K562 (cell line): ENCODE measurements around the gene CDK5RAP3. TPM values are rescaled to one million over a fixed set of nuclear protein-coding genes. Genes with fewer than 3 reads are reported as not detected.

Source experiments
- ATAC-seq: fragments of 200-7000 bp; cut with Tn5 transposase; 3 replicates; pipeline ENCODE4 v1.9.1; 2020; ENCODE audit warnings: moderate library complexity
- BruUV-seq: library from RNA; stranded (reverse); fragments of 400-500 nt; replicated peaks from 2 replicates; lab custom pipeline; 2021; lab: Mats Ljungman, UMichigan
- CTCF ChIA-PET: fragments of 300-600 bp; formaldehyde crosslinking; extraction: SDS; loops from one replicate; lab custom pipeline; 2021; ENCODE audit warnings: low intra/inter-chr PET ratio; lab: Yijun Ruan, JAX
- POLR2A ChIA-PET: fragments of 300-600, 350-650 bp; sonication (Branson Sonifier 250); formaldehyde crosslinking; extraction: SDS; loops from one replicate; lab custom pipeline; 2021; ENCODE audit warnings: antibody characterized with exemption, inconsistent platforms; lab: Yijun Ruan, JAX
- DNase-seq, 4 experiments: peaks; one replicate each; pipeline versions ENCODE4 v3.0.0 to v3.0.0-alpha.2; 2011 to 2018; ENCODE audit warnings: low spot score in 3 of 4, mixed read lengths in 3 of 4; ENCODE audit errors: extremely low read depth in 1 of 4
- FAIRE-seq: peaks from 2 replicates; lab custom pipeline; 2011; peaks lifted over from hg19 to GRCh38; lab: Jason Lieb, UNC
- H2AFZ ChIP-seq: 2 replicates; pipeline ENCODE4 v1.6.0; 2011; ENCODE audit warnings: low read depth, low read length, control low read depth, inconsistent platforms
- H3K27ac ChIP-seq: fragments of 200-600 bp; 3 replicates; pipeline ENCODE4 v1.8.0; 2011; ENCODE audit warnings: low read depth, mild to moderate bottlenecking, control low read depth, inconsistent platforms, low read length, moderate library complexity, mixed read lengths; ENCODE audit errors: extremely low read depth
- H3K27me3 ChIP-seq, 2 experiments: fragments of 300-600 bp in 1 of 2; 2 replicates in 1 of 2; 3 replicates in 1 of 2; pipeline versions ENCODE4 v1.6.0 to v1.8.0; 2011; ENCODE audit warnings: inconsistent platforms in 2 of 2, low read length in 2 of 2, mild to moderate bottlenecking in 1 of 2, mixed read lengths in 1 of 2, moderate library complexity in 1 of 2; ENCODE audit not compliant: control insufficient read depth in 2 of 2, insufficient read depth in 2 of 2
- H3K36me3 ChIP-seq: fragments of 300-600 bp; 3 replicates; pipeline ENCODE4 v1.8.0; 2011; ENCODE audit warnings: mild to moderate bottlenecking, low read length, inconsistent platforms; ENCODE audit not compliant: control insufficient read depth, insufficient read depth
- H3K4me1 ChIP-seq, 2 experiments: fragments of 200-600 bp in 1 of 2; replicated peaks in 1 of 2; 2 replicates in 1 of 2; 3 replicates in 1 of 2; pipeline versions ENCODE4 v1.5.1 to v1.8.0; 2011; ENCODE audit warnings: inconsistent platforms in 2 of 2, low read length in 2 of 2, mild to moderate bottlenecking in 1 of 2, mixed read lengths in 1 of 2, moderate library complexity in 1 of 2; ENCODE audit not compliant: control insufficient read depth in 2 of 2, insufficient read depth in 2 of 2
- H3K4me2 ChIP-seq: 2 replicates; pipeline ENCODE4 v1.6.1; 2011; ENCODE audit warnings: low read length, control low read depth, inconsistent platforms, mixed read lengths; ENCODE audit not compliant: insufficient read depth
- H3K4me3 ChIP-seq: fragments of 200-600 bp; sonication (generic), shearing (Covaris generic); 2 replicates; pipeline ENCODE4 v1.5.1; 2016; ENCODE audit warnings: control low read depth, inconsistent platforms
- H3K79me2 ChIP-seq: fragments of 200-600 bp; 3 replicates; pipeline ENCODE4 v1.8.0; 2011; ENCODE audit warnings: low read length, inconsistent platforms; ENCODE audit not compliant: control insufficient read depth, insufficient read depth
- H3K9ac ChIP-seq, 2 experiments: 2 replicates each; pipeline versions ENCODE4 v1.6.0 to v1.6.1; 2011; ENCODE audit warnings: low read depth in 2 of 2, low read length in 2 of 2, control low read depth in 1 of 2, inconsistent platforms in 1 of 2, mild to moderate bottlenecking in 1 of 2, mixed read lengths in 1 of 2; ENCODE audit not compliant: insufficient read depth in 1 of 2
- H3K9me1 ChIP-seq: one replicate; pipeline ENCODE4 v1.6.0; 2011; ENCODE audit warnings: inconsistent platforms, mild to moderate bottlenecking, low read length, moderate library complexity; ENCODE audit not compliant: control insufficient read depth, insufficient read depth
- H3K9me3 ChIP-seq: replicated peaks from 2 replicates; pipeline ENCODE4 v1.5.1; 2011; ENCODE audit warnings: low read depth, low read length, inconsistent platforms; ENCODE audit not compliant: control insufficient read depth, insufficient read depth
- H4K20me1 ChIP-seq: replicated peaks from 2 replicates; pipeline ENCODE4 v1.6.1; 2011; ENCODE audit warnings: low read length, inconsistent platforms, mixed read lengths; ENCODE audit not compliant: control insufficient read depth, insufficient read depth
- ATF6 ChIP-seq: sonication (generic); formaldehyde crosslinking; IDR thresholded peaks from 2 replicates; pipeline ENCODE4 v1.4.0; 2020; ENCODE audit warnings: mild to moderate bottlenecking, missing genetic modification reagents
- BRD4 ChIP-seq: fragments of 200-600 bp; sonication (generic); IDR thresholded peaks from 2 replicates; pipeline ENCODE4 v1.6.1; 2017; ENCODE audit warnings: inconsistent platforms
- C11orf30 ChIP-seq: fragments of 450-650 bp; IDR thresholded peaks from 2 replicates; pipeline ENCODE4 v1.6.1; 2016; ENCODE audit warnings: low read depth, mild to moderate bottlenecking
- EGR1 ChIP-seq: fragments of 450-650 bp; conservative IDR thresholded peaks from 2 replicates; pipeline ENCODE4 v1.6.1; 2017; ENCODE audit warnings: mild to moderate bottlenecking
- RBM14 ChIP-seq: fragments of 200-400 bp; formaldehyde crosslinking; IDR thresholded peaks from 2 replicates; pipeline ENCODE4 v1.6.1; 2018; ENCODE audit warnings: low read depth, mild to moderate bottlenecking, low read length, moderate library complexity, borderline replicate concordance; ENCODE audit not compliant: insufficient read depth
- SLC30A9 ChIP-seq: fragments of 250-450 bp; sonication (Bioruptor Pico); IDR thresholded peaks from 2 replicates; pipeline ENCODE4 v1.8.0; 2022; ENCODE audit warnings: mild to moderate bottlenecking, moderate library complexity
- SMAD2 ChIP-seq: fragments of 150-350 bp; IDR thresholded peaks from 2 replicates; pipeline ENCODE4 v1.6.1; 2014; ENCODE audit warnings: low read depth, mild to moderate bottlenecking, low read length
- ZNF518B ChIP-seq: fragments of 250-450 bp; sonication (Bioruptor Pico); IDR thresholded peaks from 2 replicates; pipeline ENCODE4 v1.5.0; 2021; ENCODE audit warnings: mild to moderate bottlenecking, moderate library complexity
- ZNF644 ChIP-seq: fragments of 200-800 bp; sonication (Bioruptor generic); IDR thresholded peaks from 2 replicates; pipeline ENCODE4 v1.6.1; 2016; ENCODE audit warnings: low read depth, missing genetic modification characterization, missing compliant biosample characterization
- ZNF740 ChIP-seq, 3 experiments: fragments of 200-800 bp in 1 of 3; sonication (Bioruptor generic) in 1 of 3; sonication (generic) in 1 of 3; formaldehyde crosslinking in 1 of 3; IDR thresholded peaks; 2 replicates each; pipeline versions ENCODE4 v1.6.1 to v1.8.0; 2016 to 2022; ENCODE audit warnings: mild to moderate bottlenecking in 2 of 3, missing compliant biosample characterization in 2 of 3, missing genetic modification characterization in 2 of 3, missing genetic modification reagents in 1 of 3
- WGBS: fragments of 100-300 bp; shearing (Covaris generic); methylation state at CpG from one replicate; pipeline ENCODE4 v1.1.6; 2016; ENCODE audit warnings: low coverage, mixed read lengths; ENCODE audit not compliant: insufficient coverage; ENCODE audit errors: missing lambda C conversion rate; 5-methylcytosine and 5-hydroxymethylcytosine counted together
- in situ Hi-C: fragments of 300-500 bp; cut with MboI; formaldehyde crosslinking; loops from 4 replicates; pipeline ENCODE4 v1.15.0; 2018; ENCODE audit warnings: inconsistent platforms, mixed read lengths
- intact Hi-C: fragments of 100-400 bp; cut with micrococcal nuclease; formaldehyde crosslinking; loops from 2 replicates; pipeline ENCODE4 v1.14.2; 2022
- polyA plus RNA-seq, 8 experiments: library from polyadenylated mRNA; depleted of rRNA in 4 of 8; stranded (reverse) in 5 of 8; unstranded in 3 of 8; fragments of >200 nt; fragmentation: Nextera tagmentation in 2 of 8; fragmentation: Illumina TruSeq in 1 of 8; extraction: Ambion mirVana in 2 of 8; extraction: Trizol in 1 of 8; gene quantifications; 2 replicates each; pipeline versions ENCODE4 v1.2.1 to v1.2.3, GENCODE V29; 2011 to 2014; ENCODE audit warnings: inconsistent platforms in 1 of 8, missing spikeins in 1 of 8
- total RNA-seq, 7 experiments: library from RNA; depleted of rRNA in 6 of 7; stranded (reverse); fragments of >200 nt in 6 of 7; fragmentation: Illumina TruSeq in 2 of 7; extraction: Trizol in 2 of 7; gene quantifications; 2 replicates each; pipeline versions ENCODE4 v1.2.1 to v1.2.3, GENCODE V29; 2011 to 2021; ENCODE audit warnings: low replicate concordance in 1 of 7

Gene CDK5RAP3
- total and polyA plus RNA-seq, 9 of the 15 experiments (the other 6 are each of a cell fraction or from before 2014, with no cell fraction given) = 44.2 to 202 (median 91.5) TPM

DNA sequence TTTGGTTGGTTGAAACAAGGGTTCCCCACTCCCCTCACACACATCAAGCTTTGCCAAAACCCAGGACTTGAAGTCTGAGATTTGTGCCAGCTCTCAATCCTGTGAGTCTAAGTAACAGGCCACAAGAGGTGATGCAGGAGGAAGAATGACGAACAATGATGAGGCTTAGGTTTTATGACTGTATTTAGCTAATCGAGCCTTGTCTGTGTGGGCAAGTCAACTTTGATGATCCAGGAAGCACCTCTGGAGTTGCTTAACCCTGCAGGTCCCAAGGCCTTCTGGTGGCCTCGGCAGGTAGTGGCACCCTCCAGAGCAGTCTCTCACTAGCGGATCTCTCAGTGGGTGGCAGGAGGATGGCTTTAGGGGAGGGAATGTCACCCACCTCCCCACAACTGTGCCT lies 28.7 kb downstream of the CDK5RAP3 start (continued):
- TF ChIP-seq ZNF518B (CRISPR knock-in tag) = no peak

- BruUV-seq = no TSS peak
- POLR2A ChIA-PET = interaction anchor here (1.1 to 1.6 kb wide), 2 partner anchors 10 to 106 kb away, joined by 3 to 6 read pairs; partner anchors contain the start of gene SP2
- H3K4me1 ChIP-seq = peaks cover 20 to 24% of the 10 kb centered on the region in 2 experiments
Observed at GRCh38 chr17:48001197-48001596, 30.3 kb downstream of the CDK5RAP3 start.

More at GRCh38 chr17:48001197-48001596, 30.3 kb downstream of the CDK5RAP3 start:
- H3K36me3 ChIP-seq = no peaks in the 10 kb centered on the region
- TF ChIP-seq ZNF740 (CRISPR knock-in tag; IDR thresholded peaks at IDR 0.05) = no peak
- no peak for TF ChIP-seq ZNF740 (tag; IDR thresholded peaks at IDR 0.05)
- TF ChIP-seq C11orf30 = no peak
- TF ChIP-seq SMAD2 = no peak
- TF ChIP-seq ZNF644 (tag) = no peak
- TF ChIP-seq SLC30A9 = no peak
- no peak for TF ChIP-seq EGR1
- TF ChIP-seq BRD4 = no peak
- TF ChIP-seq ATF6 (CRISPR knock-in tag) = no peak
- TF ChIP-seq RBM14 = no peak
- H3K9ac ChIP-seq = no peak overlapping the region
- H3K4me3 ChIP-seq = no peak overlapping the region
- H3K9me1 ChIP-seq = no peaks in the 10 kb centered on the region
- intact Hi-C loops (no loop called here), in situ Hi-C loops (no loop called here)
- no peaks in the 10 kb centered on the region for H3K79me2 ChIP-seq
- CTCF ChIA-PET = no interaction called here
- no peak overlapping the region for H3K27ac ChIP-seq
- FAIRE-seq = no peak
- H3K9me3 ChIP-seq = no peaks in the 10 kb centered on the region
- no peak for DNase-seq
- no peaks in the 10 kb centered on the region for H3K27me3 ChIP-seq
- WGBS = 74% methylated on average over 1 of the region's 1 CpG
- ATAC-seq = no peak
- no peaks in the 10 kb centered on the region for H4K20me1 ChIP-seq
- no peak overlapping the region for H3K4me2 ChIP-seq
- no peak overlapping the region for H2AFZ ChIP-seq
